ENCODE data around the gene DCC. TPM values are rescaled to one million over a fixed set of nuclear protein-coding genes. Genes with fewer than 3 reads are reported as not detected.
"Not testable (repeated sequence)": the region's sequence is repeated elsewhere in the genome, so short reads cannot be mapped to it uniquely, and the experiment has no call there.

DCC gene
- total RNA-seq, 1 donor from 2014 or later: 5.6 TPM

DNA sequence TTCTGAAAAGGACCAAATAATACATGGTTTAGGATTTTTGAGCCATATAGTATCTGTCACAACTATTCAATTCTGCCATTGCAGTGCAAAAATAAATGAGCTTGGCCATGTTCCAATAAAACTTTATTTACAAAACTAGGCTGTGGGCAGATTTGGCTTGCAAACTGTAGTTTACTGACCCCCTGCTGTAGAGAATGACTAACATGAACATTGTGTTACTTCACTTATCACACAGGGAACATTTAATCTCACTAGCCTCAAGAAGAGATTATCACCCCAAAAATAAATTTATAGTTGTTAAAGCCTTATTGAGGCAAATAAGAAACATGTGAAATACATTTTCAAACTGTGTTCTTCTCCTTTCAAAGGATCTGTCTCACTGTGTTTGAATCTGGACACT lies 1118.3 kb downstream of the DCC start:
- H3K4me1 Mint-ChIP-seq (ENCODE audit: low read depth, unreplicated experiment): peaks cover 32% of the 10 kb centered on the region
- TF ChIP-seq, protein P1, sequence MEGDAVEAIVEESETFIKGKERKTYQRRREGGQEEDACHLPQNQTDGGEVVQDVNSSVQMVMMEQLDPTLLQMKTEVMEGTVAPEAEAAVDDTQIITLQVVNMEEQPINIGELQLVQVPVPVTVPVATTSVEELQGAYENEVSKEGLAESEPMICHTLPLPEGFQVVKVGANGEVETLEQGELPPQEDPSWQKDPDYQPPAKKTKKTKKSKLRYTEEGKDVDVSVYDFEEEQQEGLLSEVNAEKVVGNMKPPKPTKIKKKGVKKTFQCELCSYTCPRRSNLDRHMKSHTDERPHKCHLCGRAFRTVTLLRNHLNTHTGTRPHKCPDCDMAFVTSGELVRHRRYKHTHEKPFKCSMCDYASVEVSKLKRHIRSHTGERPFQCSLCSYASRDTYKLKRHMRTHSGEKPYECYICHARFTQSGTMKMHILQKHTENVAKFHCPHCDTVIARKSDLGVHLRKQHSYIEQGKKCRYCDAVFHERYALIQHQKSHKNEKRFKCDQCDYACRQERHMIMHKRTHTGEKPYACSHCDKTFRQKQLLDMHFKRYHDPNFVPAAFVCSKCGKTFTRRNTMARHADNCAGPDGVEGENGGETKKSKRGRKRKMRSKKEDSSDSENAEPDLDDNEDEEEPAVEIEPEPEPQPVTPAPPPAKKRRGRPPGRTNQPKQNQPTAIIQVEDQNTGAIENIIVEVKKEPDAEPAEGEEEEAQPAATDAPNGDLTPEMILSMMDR (IDR thresholded peaks at IDR 0.05; ENCODE audit: partially characterized antibody, unreplicated experiment): no peak
- no peaks in the 10 kb centered on the region for H3K36me3 Mint-ChIP-seq (ENCODE audit: unreplicated experiment)
- peaks cover 3% of the 10 kb centered on the region for H3K27me3 Mint-ChIP-seq (ENCODE audit: unreplicated experiment)
- no peak overlapping the region for H3K4me3 Mint-ChIP-seq (ENCODE audit: unreplicated experiment)
- no peak for DNase-seq
- H3K9me3 Mint-ChIP-seq (ENCODE audit: unreplicated experiment): peaks cover 5% of the 10 kb centered on the region
- peak overlapping the region; percentile 93 for H3K27ac Mint-ChIP-seq (ENCODE audit: unreplicated experiment)

DNA sequence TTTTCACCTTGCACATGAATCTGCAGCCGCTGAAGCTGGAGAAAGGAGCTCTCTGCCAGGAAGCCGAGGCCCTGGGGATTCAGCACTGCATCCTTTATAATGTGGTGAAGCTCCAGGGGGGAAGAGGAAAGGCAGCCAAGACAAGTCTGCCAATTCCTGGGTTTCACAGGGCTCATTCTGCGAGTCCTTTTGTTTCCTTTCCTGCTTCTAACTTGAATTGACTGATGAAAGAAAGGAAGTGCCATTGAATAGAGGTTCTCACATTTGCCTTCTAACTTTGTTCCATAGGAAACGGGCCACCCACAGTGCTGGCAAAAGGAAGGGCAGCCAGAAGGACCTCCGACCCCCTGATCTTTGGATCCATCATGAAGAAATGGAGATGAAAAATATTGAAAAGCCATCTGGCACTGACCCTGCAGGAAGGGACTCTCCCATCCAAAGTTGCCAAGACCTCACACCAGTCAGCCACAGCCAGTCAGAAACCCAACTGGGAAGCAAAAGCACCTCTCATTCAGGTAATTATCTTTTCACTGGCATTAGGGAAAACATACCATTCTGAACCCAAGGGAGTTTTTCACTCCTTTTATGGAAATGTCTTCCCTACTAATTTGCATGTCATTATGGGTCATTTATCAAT lies 1119.1 kb downstream of the DCC start:
- peak; percentile 48 for DNase-seq
- Mint-ChIP-seq H3K4me3 (ENCODE audit: unreplicated experiment) (peak overlapping the region; percentile 22), H3K27ac (ENCODE audit: unreplicated experiment) (peak overlapping the region; percentile 93), H3K9me3 (ENCODE audit: unreplicated experiment) (peaks cover 5% of the 10 kb centered on the region), H3K36me3 (ENCODE audit: unreplicated experiment) (no peaks in the 10 kb centered on the region), H3K4me1 (ENCODE audit: low read depth, unreplicated experiment) (peaks cover 32% of the 10 kb centered on the region), H3K27me3 (ENCODE audit: unreplicated experiment) (peaks cover 3% of the 10 kb centered on the region)
- TF ChIP-seq, protein P1 (IDR thresholded peaks at IDR 0.05; ENCODE audit: partially characterized antibody, unreplicated experiment): no peak

DNA sequence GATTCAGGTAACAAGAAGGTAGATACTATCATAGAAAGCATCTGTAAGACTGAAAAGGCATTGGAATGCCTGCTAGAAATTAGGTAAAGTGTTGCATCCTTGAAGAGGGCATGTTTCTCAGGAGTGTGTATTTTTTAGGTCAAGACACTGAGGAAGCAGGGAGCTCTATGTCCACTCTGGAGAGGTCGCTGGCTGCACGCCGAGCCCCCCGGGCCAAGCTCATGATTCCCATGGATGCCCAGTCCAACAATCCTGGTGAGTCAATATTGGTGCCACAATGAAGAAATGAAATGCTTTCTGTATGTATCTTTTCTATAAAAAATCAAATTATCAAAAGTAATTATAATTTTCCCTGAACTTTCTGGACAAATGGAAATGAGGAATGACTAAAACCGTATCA lies 1127.8 kb downstream of the DCC start:
- TF ChIP-seq, protein P1 (IDR thresholded peaks at IDR 0.05; ENCODE audit: partially characterized antibody, unreplicated experiment): no peak
- Mint-ChIP-seq H3K9me3 (ENCODE audit: unreplicated experiment) (peaks cover 2% of the 10 kb centered on the region), H3K36me3 (ENCODE audit: unreplicated experiment) (no peaks in the 10 kb centered on the region), H3K4me1 (ENCODE audit: low read depth, unreplicated experiment) (no peaks in the 10 kb centered on the region), H3K27me3 (ENCODE audit: unreplicated experiment) (no peaks in the 10 kb centered on the region), H3K27ac (ENCODE audit: unreplicated experiment) (no peak overlapping the region), H3K4me3 (ENCODE audit: unreplicated experiment) (no peak overlapping the region)
- DNase-seq: no peak

DNA sequence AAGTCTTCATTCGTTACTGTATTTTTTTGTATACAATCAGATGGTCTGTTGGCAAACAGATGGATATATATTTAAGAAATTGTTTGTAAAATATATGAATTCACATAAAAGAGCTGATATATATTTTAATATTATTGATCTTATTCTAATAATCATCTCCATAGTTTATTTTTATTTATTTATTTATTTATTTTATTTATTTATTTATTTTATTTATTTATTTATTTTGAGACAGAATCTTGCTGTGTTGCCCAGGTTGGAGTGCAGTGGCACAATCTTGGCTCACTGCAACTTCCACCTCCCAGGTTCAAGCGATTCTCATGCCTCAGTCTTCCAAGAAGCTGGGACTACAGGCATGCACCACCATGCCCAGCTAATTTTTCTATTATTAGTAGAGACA lies 1128.2 kb downstream of the DCC start:
- not testable (repeated sequence) for DNase-seq; H3K36me3 Mint-ChIP-seq (ENCODE audit: unreplicated experiment); H3K4me3 Mint-ChIP-seq (ENCODE audit: unreplicated experiment); H3K9me3 Mint-ChIP-seq (ENCODE audit: unreplicated experiment); H3K27me3 Mint-ChIP-seq (ENCODE audit: unreplicated experiment); H3K27ac Mint-ChIP-seq (ENCODE audit: unreplicated experiment); H3K4me1 Mint-ChIP-seq (ENCODE audit: low read depth, unreplicated experiment)

DNA sequence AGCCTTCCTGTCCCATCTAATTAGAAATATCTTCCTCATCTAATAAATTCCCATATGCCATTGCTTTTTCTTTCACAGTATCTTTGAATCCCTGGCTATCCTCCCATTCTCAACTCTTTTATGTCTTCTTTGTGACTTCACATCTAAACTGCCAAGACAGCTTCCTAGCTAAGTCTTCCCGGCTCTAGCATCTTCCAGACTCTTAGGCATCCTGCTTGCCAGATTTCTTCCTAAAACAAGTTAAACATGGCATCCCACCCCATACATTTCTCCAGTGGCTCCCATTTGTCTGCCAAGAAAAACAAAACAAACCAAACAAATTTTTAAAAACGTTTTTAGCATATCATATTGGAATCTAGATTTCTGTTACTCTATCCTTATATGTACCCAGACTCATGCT lies 1132.5 kb downstream of the DCC start:
- peaks cover 6% of the 10 kb centered on the region for H3K9me3 Mint-ChIP-seq (ENCODE audit: unreplicated experiment)
- H3K4me1 Mint-ChIP-seq (ENCODE audit: low read depth, unreplicated experiment): no peaks in the 10 kb centered on the region
- no peak for DNase-seq
- no peak overlapping the region for H3K4me3 Mint-ChIP-seq (ENCODE audit: unreplicated experiment)
- TF ChIP-seq, protein P1 (IDR thresholded peaks at IDR 0.05; ENCODE audit: partially characterized antibody, unreplicated experiment): no peak
- H3K36me3 Mint-ChIP-seq (ENCODE audit: unreplicated experiment): peaks cover 9% of the 10 kb centered on the region
- no peak overlapping the region for H3K27ac Mint-ChIP-seq (ENCODE audit: unreplicated experiment)
- no peaks in the 10 kb centered on the region for H3K27me3 Mint-ChIP-seq (ENCODE audit: unreplicated experiment)
